Mesenchymal stem cell (in vitro differentiated cells and primary cell): ENCODE measurements around the gene HMBS.

Experiments used
- DNase-seq: peaks from one replicate; pipeline ENCODE4 v3.0.0-alpha.2; 2013
- H2AFZ ChIP-seq: one replicate; pipeline ENCODE4 v1.6.1; 2013; ENCODE audit warnings: low read depth, mild to moderate bottlenecking, control low read depth, inconsistent platforms, low read length, moderate library complexity
- H2AK5ac ChIP-seq: 2 replicates; pipeline ENCODE4 v1.6.1; 2013; ENCODE audit warnings: low read length, moderate library complexity, mild to moderate bottlenecking, inconsistent platforms; ENCODE audit not compliant: severe bottlenecking
- H2BK120ac ChIP-seq: one replicate; pipeline ENCODE4 v1.6.1; 2013; ENCODE audit warnings: low read depth, mild to moderate bottlenecking, inconsistent platforms, low read length, moderate library complexity
- H2BK12ac ChIP-seq, 2 experiments: one replicate each; pipeline ENCODE4 v1.6.1; 2013; ENCODE audit warnings: inconsistent platforms in 2 of 2, low read length in 2 of 2, mild to moderate bottlenecking in 2 of 2, moderate library complexity in 2 of 2, control low read depth in 1 of 2
- H2BK15ac ChIP-seq: one replicate; pipeline ENCODE4 v1.6.1; 2013; ENCODE audit warnings: mild to moderate bottlenecking, low read depth, inconsistent platforms; ENCODE audit not compliant: poor library complexity, severe bottlenecking
- H2BK5ac ChIP-seq: 2 replicates; pipeline ENCODE4 v1.6.1; 2013; ENCODE audit warnings: low read depth, mild to moderate bottlenecking, low read length, control low read depth, inconsistent platforms; ENCODE audit not compliant: poor library complexity, severe bottlenecking
- H3K14ac ChIP-seq, 2 experiments: one replicate each; pipeline ENCODE4 v1.6.1; 2013; ENCODE audit warnings: inconsistent platforms in 2 of 2, low read length in 2 of 2, control low read depth in 1 of 2, mild to moderate bottlenecking in 1 of 2, moderate library complexity in 1 of 2
- H3K18ac ChIP-seq, 2 experiments: one replicate each; pipeline ENCODE4 v1.6.1; 2013; ENCODE audit warnings: inconsistent platforms in 2 of 2, low read length in 2 of 2, control low read depth in 1 of 2, low read depth in 1 of 2, mild to moderate bottlenecking in 1 of 2
- H3K23ac ChIP-seq, 2 experiments: one replicate each; pipeline ENCODE4 v1.6.1; 2013; ENCODE audit warnings: inconsistent platforms in 2 of 2, low read length in 2 of 2, mild to moderate bottlenecking in 2 of 2, moderate library complexity in 2 of 2, control low read depth in 1 of 2
- H3K27ac ChIP-seq: 2 replicates; pipeline ENCODE4 v1.5.1; 2013; ENCODE audit warnings: mild to moderate bottlenecking, moderate library complexity, low read length, control low read depth, inconsistent platforms; ENCODE audit not compliant: poor library complexity, severe bottlenecking
- H3K27me3 ChIP-seq, 2 experiments: 2 replicates each; pipeline versions ENCODE4 v1.6.1 to v1.7.0; 2013; ENCODE audit warnings: low read length in 2 of 2, mild to moderate bottlenecking in 2 of 2, moderate library complexity in 2 of 2, control low read depth in 1 of 2, inconsistent platforms in 1 of 2; ENCODE audit not compliant: control insufficient read depth in 1 of 2, insufficient read depth in 1 of 2
- H3K36me3 ChIP-seq, 2 experiments: 2 replicates each; pipeline versions ENCODE4 v1.6.1 to v1.7.0; 2013; ENCODE audit warnings: low read length in 2 of 2, control low read depth in 1 of 2, inconsistent platforms in 1 of 2, low read depth in 1 of 2, mild to moderate bottlenecking in 1 of 2; ENCODE audit not compliant: insufficient read depth in 2 of 2, control insufficient read depth in 1 of 2
- H3K4ac ChIP-seq, 2 experiments: one replicate each; pipeline ENCODE4 v1.6.1; 2013; ENCODE audit warnings: inconsistent platforms in 2 of 2, low read length in 2 of 2, mild to moderate bottlenecking in 2 of 2, moderate library complexity in 2 of 2, control low read depth in 1 of 2, low read depth in 1 of 2
- H3K4me1 ChIP-seq: 2 replicates; pipeline ENCODE4 v1.6.1; 2013; ENCODE audit warnings: low read depth, low read length, control low read depth; ENCODE audit not compliant: control insufficient read depth, insufficient read depth
- H3K4me2 ChIP-seq: 2 replicates; pipeline ENCODE4 v1.6.1; 2013; ENCODE audit warnings: low read length, mild to moderate bottlenecking, inconsistent platforms; ENCODE audit not compliant: poor library complexity, severe bottlenecking
- H3K4me3 ChIP-seq, 2 experiments: 2 replicates each; pipeline versions ENCODE4 v1.5.1 to v1.7.0; 2013; ENCODE audit warnings: low read length in 2 of 2, mild to moderate bottlenecking in 2 of 2, control low read depth in 1 of 2, low read depth in 1 of 2; ENCODE audit not compliant: insufficient read depth in 1 of 2
- H3K79me1 ChIP-seq: replicated peaks from 2 replicates; pipeline ENCODE4 v1.6.1; 2013; ENCODE audit warnings: mild to moderate bottlenecking, control low read depth, low read length, inconsistent platforms; ENCODE audit not compliant: poor library complexity, severe bottlenecking
- H3K9ac ChIP-seq: 2 replicates; pipeline ENCODE4 v1.7.0; 2013; ENCODE audit warnings: mild to moderate bottlenecking, low read length, moderate library complexity
- H3K9me3 ChIP-seq: 2 replicates; pipeline ENCODE4 v1.7.0; 2013; ENCODE audit warnings: mild to moderate bottlenecking, low read length; ENCODE audit not compliant: control insufficient read depth
- H4K8ac ChIP-seq: one replicate; pipeline ENCODE4 v1.6.1; 2013; ENCODE audit warnings: inconsistent platforms, mild to moderate bottlenecking, low read length, moderate library complexity
- H4K91ac ChIP-seq: one replicate; pipeline ENCODE4 v1.6.1; 2013; ENCODE audit warnings: mild to moderate bottlenecking, low read length, inconsistent platforms
- WGBS: methylation state at CpG from one replicate; pipeline ENCODE4 v1.1.7; 2013; ENCODE audit warnings: mixed read lengths; 5-methylcytosine and 5-hydroxymethylcytosine counted together

HMBS gene

DNA sequence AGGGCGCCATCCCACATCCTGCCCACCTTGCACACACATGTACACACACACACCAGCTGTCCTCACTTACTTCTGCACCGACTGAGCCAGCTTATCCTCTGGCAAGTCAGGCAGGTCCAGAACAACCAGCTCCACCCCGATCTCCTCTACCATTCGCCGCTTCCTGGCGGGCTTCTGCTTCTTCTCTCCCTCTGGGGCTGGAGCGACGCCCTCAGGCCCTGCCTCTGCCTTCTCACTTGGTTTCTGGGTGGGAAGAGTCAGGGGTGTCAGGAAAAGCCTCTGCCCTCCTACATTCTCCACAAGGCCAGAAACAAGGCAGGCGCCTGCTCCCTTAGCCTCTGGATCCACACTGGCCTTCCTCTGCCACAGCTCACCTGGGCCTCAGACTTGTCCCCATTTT is 36.0 kb upstream of the HMBS start:
- Histone ChIP-seq H3K4ac (no peak overlapping the region), H3K9me3 (no peaks in the 10 kb centered on the region), H2BK12ac (no peak overlapping the region), H3K18ac (no peak overlapping the region), H3K36me3 (peaks cover 84 to 93% of the 10 kb centered on the region in 2 experiments), H3K4me1 (no peaks in the 10 kb centered on the region), H2BK15ac (no peak overlapping the region), H3K79me1 (peaks cover 28% of the 10 kb centered on the region), H3K4me2 (no peak overlapping the region), H3K23ac (no peak overlapping the region), H2BK5ac (no peak overlapping the region), H4K8ac (no peak overlapping the region), H2BK120ac (no peak overlapping the region), H4K91ac (no peak overlapping the region), H2AK5ac (no peak overlapping the region), H2AFZ (no peak overlapping the region), H3K9ac (no peak overlapping the region), H3K27me3 (no peaks in the 10 kb centered on the region), H3K27ac (no peak overlapping the region), H3K4me3 (no peak overlapping the region), H3K14ac (no peak overlapping the region)
- 100% methylated on average over 3 of the region's 9 CpGs for WGBS
- DNase-seq = no peak

DNA sequence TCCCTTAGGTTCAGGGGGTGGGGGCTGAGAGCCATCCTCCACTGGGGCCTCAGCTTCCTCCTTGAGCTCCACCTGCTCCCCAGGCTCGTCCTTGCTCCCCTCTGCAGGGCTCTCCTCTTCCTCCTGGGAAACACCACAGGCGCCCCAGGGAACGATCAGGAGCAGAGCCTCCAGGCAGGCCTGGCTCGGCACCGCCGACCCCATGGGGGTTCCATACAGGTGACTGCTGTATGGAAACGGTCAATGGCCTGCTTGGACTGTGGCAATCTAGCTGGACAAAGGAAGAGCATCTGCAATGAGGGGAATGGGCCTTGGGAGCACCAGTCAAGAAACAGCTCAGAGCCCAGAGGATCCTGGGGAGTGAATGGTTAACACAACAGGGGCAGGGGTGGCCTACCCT is 35.6 kb upstream of the HMBS start:
- no peaks in the 10 kb centered on the region for H3K9me3 ChIP-seq
- H2BK12ac ChIP-seq = no peak overlapping the region
- H3K27ac ChIP-seq = no peak overlapping the region
- H2BK5ac ChIP-seq = no peak overlapping the region
- 94% methylated on average over 7 of the region's 7 CpGs for WGBS
- peaks cover 32% of the 10 kb centered on the region for H3K79me1 ChIP-seq
- no peak overlapping the region for H2AFZ ChIP-seq
- H3K4me1 ChIP-seq = no peaks in the 10 kb centered on the region
- no peaks in the 10 kb centered on the region for H3K27me3 ChIP-seq
- H2BK120ac ChIP-seq = no peak overlapping the region
- H3K9ac ChIP-seq = no peak overlapping the region
- no peak overlapping the region for H3K14ac ChIP-seq
- H4K8ac ChIP-seq = no peak overlapping the region
- no peak overlapping the region for H3K23ac ChIP-seq
- H3K4me3 ChIP-seq = no peak overlapping the region
- H2BK15ac ChIP-seq = no peak overlapping the region
- H3K18ac ChIP-seq = no peak overlapping the region
- DNase-seq = no peak
- H3K4me2 ChIP-seq = no peak overlapping the region
- no peak overlapping the region for H2AK5ac ChIP-seq
- peaks cover 88 to 97% of the 10 kb centered on the region in 2 experiments for H3K36me3 ChIP-seq
- no peak overlapping the region for H4K91ac ChIP-seq
- no peak overlapping the region for H3K4ac ChIP-seq

DNA sequence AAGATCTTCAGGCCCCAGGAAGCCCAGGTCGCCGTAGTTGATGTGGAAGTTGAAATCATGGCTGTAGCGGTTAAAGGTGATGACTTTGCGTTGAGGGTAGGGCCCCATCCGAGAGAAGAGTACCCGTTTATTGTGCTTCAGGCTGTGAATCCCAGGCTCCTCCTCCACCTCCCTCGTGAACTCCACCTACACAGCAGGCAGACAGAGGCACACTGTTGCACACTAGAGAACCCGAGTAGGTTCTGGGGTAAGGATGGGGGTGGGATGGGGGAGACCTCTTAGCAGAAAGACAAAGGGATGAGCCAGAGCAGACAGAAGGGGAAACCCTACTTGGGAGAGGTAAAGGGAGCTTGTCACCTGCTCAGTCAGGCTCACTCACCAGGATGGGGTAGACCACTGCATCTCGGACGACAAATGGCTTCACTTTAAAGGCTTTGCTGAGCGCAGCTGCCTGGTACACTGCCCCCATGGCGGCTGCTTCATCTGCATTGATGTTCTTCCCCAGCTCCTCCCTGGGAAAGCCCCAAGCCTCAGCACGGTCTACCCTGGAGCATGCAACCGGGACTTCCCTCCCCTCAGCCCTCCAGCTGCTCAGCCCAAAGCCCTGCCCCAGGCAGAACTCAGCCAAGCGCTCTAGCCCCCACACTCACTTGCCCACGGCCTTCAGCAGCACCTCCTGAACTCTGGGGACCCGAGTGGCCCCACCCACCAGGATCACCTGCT is 33.1 kb upstream of the HMBS start:
- no peak overlapping the region for H3K4ac ChIP-seq
- no peak overlapping the region for H4K91ac ChIP-seq
- H3K27ac ChIP-seq = no peak overlapping the region
- H3K4me3 ChIP-seq = no peak overlapping the region
- H2BK120ac ChIP-seq = no peak overlapping the region
- no peak for DNase-seq
- no peak overlapping the region for H2BK12ac ChIP-seq
- H3K23ac ChIP-seq = no peak overlapping the region
- H3K9me3 ChIP-seq = no peaks in the 10 kb centered on the region
- H3K4me2 ChIP-seq = no peak overlapping the region
- H2AK5ac ChIP-seq = no peak overlapping the region
- no peak overlapping the region for H2BK15ac ChIP-seq
- H3K14ac ChIP-seq = no peak overlapping the region
- H2BK5ac ChIP-seq = no peak overlapping the region
- H4K8ac ChIP-seq = no peak overlapping the region
- H3K18ac ChIP-seq = no peak overlapping the region
- no peaks in the 10 kb centered on the region for H3K27me3 ChIP-seq
- 95% methylated on average over 16 of the region's 17 CpGs for WGBS
- H3K79me1 ChIP-seq = peaks cover 46% of the 10 kb centered on the region
- no peak overlapping the region for H3K9ac ChIP-seq
- no peak overlapping the region for H2AFZ ChIP-seq
- H3K4me1 ChIP-seq = peaks cover 8% of the 10 kb centered on the region
- peaks cover 79 to 90% of the 10 kb centered on the region in 2 experiments for H3K36me3 ChIP-seq

DNA sequence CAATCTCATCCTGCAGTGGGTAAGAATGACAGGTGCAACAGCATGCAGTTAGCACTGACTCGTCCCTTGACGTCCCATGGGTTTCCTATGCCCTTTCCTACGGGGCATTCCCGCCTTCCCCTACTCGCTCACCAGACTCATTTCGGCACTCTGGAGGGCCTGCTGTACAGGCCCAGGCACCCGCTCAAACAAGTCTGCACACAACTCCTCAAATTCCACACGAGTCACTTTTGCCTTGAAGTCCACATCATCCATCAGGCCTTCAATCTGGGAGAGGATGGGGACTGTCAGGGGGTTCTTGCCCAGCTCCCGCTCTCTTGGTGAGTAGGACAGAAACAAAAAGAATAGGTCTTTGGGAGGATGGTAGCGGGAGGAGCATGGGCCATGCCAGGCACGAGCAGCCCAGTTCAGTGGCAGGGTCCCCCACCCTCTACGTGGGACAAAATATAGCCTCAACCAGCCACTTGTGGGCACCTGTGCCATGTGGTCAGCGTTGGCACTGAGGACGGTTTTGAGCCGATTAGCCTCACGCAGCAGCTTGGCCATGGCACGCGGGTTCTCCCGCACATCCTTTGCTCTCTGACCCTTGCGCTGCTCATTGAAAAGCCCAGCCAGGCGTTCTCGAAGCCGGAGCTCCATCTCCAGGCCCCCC is 32.4 kb upstream of the HMBS start:
- Histone ChIP-seq H3K36me3 (peaks cover 72 to 83% of the 10 kb centered on the region in 2 experiments), H3K27ac (no peak overlapping the region), H2BK5ac (no peak overlapping the region), H3K14ac (no peak overlapping the region), H2BK12ac (no peak overlapping the region), H4K8ac (no peak overlapping the region), H3K27me3 (no peaks in the 10 kb centered on the region), H2BK15ac (no peak overlapping the region), H3K18ac (no peak overlapping the region), H3K79me1 (peaks cover 46% of the 10 kb centered on the region), H3K9me3 (no peaks in the 10 kb centered on the region), H3K23ac (no peak overlapping the region), H4K91ac (no peak overlapping the region), H3K4ac (no peak overlapping the region), H2AK5ac (no peak overlapping the region), H3K4me3 (no peak overlapping the region), H2BK120ac (no peak overlapping the region), H3K4me1 (peaks cover 10% of the 10 kb centered on the region), H3K4me2 (no peak overlapping the region), H2AFZ (no peak overlapping the region), H3K9ac (no peak overlapping the region)
- no peak for DNase-seq
- WGBS = 97% methylated on average over 22 of the region's 23 CpGs
